Adrenal gland (tissue), 5 donors: ENCODE results near the gene MAPK1.

Experiments
- POLR2A ChIP-seq, 2 donors: fragments of 450-650 bp; IDR thresholded peaks; one replicate each; pipeline ENCODE4 v1.6.1; 2017; ENCODE audit warnings: antibody characterized with exemption in 2 of 2, mild to moderate bottlenecking in 2 of 2, moderate library complexity in 1 of 2
- TF ChIP-seq, protein P1 (sequence below), 6 experiments: fragments of 450-650 bp in 4 of 6; fragments of 200-600 bp in 2 of 6; sonication (generic) in 1 of 6; IDR thresholded peaks; 1 replicate in 5 of 6; 2 replicates in 1 of 6; pipeline versions ENCODE4 v1.5.1 to v1.8.0; 2016 to 2021; ENCODE audit warnings: antibody characterized with exemption in 6 of 6, mild to moderate bottlenecking in 2 of 6, moderate library complexity in 1 of 6
- donor health status: DM: no; HTN: no; CAD: no.

GRCh38 chr22:21797444-21798221 is 69.8 kb downstream of the MAPK1 start:
- TF ChIP-seq, protein P1, sequence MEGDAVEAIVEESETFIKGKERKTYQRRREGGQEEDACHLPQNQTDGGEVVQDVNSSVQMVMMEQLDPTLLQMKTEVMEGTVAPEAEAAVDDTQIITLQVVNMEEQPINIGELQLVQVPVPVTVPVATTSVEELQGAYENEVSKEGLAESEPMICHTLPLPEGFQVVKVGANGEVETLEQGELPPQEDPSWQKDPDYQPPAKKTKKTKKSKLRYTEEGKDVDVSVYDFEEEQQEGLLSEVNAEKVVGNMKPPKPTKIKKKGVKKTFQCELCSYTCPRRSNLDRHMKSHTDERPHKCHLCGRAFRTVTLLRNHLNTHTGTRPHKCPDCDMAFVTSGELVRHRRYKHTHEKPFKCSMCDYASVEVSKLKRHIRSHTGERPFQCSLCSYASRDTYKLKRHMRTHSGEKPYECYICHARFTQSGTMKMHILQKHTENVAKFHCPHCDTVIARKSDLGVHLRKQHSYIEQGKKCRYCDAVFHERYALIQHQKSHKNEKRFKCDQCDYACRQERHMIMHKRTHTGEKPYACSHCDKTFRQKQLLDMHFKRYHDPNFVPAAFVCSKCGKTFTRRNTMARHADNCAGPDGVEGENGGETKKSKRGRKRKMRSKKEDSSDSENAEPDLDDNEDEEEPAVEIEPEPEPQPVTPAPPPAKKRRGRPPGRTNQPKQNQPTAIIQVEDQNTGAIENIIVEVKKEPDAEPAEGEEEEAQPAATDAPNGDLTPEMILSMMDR (IDR thresholded peaks at IDR 0.05): no peak
- TF ChIP-seq POLR2A (IDR thresholded peaks at IDR 0.05): no peak
